Activated T-cell treated with anti-CD3 and anti-CD28 coated beads for 24 hours (primary cell): Measurements from ENCODE around the gene TMEM222.

Experiments
- DNase-seq: peaks from one replicate; pipeline ENCODE4 v3.0.0-alpha.2; 2020; ENCODE audit warnings: low read depth

TMEM222 gene

GRCh38 chr1:27359822-27360158, 37.8 kb downstream of the TMEM222 start:
- DNase-seq, result no peak

- no peak for DNase-seq
These were observed 38.4 kb downstream of the TMEM222 start for GRCh38 chr1:27360159-27361043.

- no peak for DNase-seq
These were observed 39.1 kb downstream of the TMEM222 start for GRCh38 chr1:27361044-27361402.

GRCh38 chr1:27361553-27361952, 39.6 kb downstream of the TMEM222 start:
- no peak for DNase-seq

- no peak for DNase-seq
These were observed 42.1 kb downstream of the TMEM222 start for GRCh38 chr1:27363766-27364695.

- no peak for DNase-seq
These were observed 42.9 kb downstream of the TMEM222 start for GRCh38 chr1:27364696-27365371.

GRCh38 chr1:27365372-27366112, 43.6 kb downstream of the TMEM222 start:
- peak; percentile 70 for DNase-seq

- DNase-seq, result peak; percentile 69
These were observed 44.1 kb downstream of the TMEM222 start for GRCh38 chr1:27366113-27366410.

- no peak for DNase-seq
These were observed 44.6 kb downstream of the TMEM222 start, which contains the start of gene MAP3K6 for GRCh38 chr1:27366411-27367159. Gene MAP3K6 (minus strand): TSS chr1:27366961. CDS start chr1:27366597, 364 bp downstream.

GRCh38 chr1:27367160-27367650, 45.2 kb downstream of the TMEM222 start:
- DNase-seq, result no peak

- DNase-seq, result no peak
These were observed 47.1 kb downstream of the TMEM222 start for GRCh38 chr1:27368869-27369582.

- DNase-seq, result no peak
These were observed 50.3 kb downstream of the TMEM222 start for GRCh38 chr1:27372022-27372807.

GRCh38 chr1:27372808-27373690, 51.1 kb downstream of the TMEM222 start:
- DNase-seq, result no peak

- DNase-seq, result no peak
These were observed 52.6 kb downstream of the TMEM222 start, which contains the start of gene FCN3 for GRCh38 chr1:27374362-27375086. Gene FCN3 (minus strand): TSS chr1:27374824. CDS start chr1:27374818, 6 bp downstream.

GRCh38 chr1:27377760-27378495, 56.0 kb downstream of the TMEM222 start:
- DNase-seq, result no peak

- no peak for DNase-seq
These were observed 57.7 kb downstream of the TMEM222 start for GRCh38 chr1:27379564-27380122.

- DNase-seq, result no peak
These were observed 58.3 kb downstream of the TMEM222 start for GRCh38 chr1:27380224-27380623.
